RWPE2 (cell line): ENCODE data around the gene PDE11A.

Experiments
- ATAC-seq: fragments of 200-7000 bp; cut with Tn5 transposase; 3 replicates; pipeline ENCODE4 v1.9.1; 2021; ENCODE audit warnings: low read depth
- DNase-seq: peaks from one replicate; pipeline ENCODE4 v3.0.0-alpha.2; 2020; ENCODE audit warnings: low spot score
- H3K27ac ChIP-seq: fragments of 450-650 bp; 2 replicates; pipeline ENCODE4 v1.5.1; 2017; ENCODE audit warnings: mild to moderate bottlenecking; ENCODE audit not compliant: poor library complexity, severe bottlenecking
- H3K27me3 ChIP-seq: fragments of 250-450 bp; sonication (Bioruptor Pico); 2 replicates; pipeline ENCODE4 v1.5.1; 2021; ENCODE audit warnings: mild to moderate bottlenecking, moderate library complexity; ENCODE audit not compliant: insufficient read depth, poor library complexity, severe bottlenecking
- H3K36me3 ChIP-seq: fragments of 250-450 bp; sonication (Bioruptor Pico); 2 replicates; pipeline ENCODE4 v1.5.1; 2020; ENCODE audit warnings: low read depth, mild to moderate bottlenecking, moderate library complexity
- H3K4me1 ChIP-seq: fragments of 250-450 bp; sonication (Bioruptor Pico); 2 replicates; pipeline ENCODE4 v1.5.1; 2021; ENCODE audit warnings: mild to moderate bottlenecking, moderate library complexity; ENCODE audit not compliant: insufficient read depth, poor library complexity, severe bottlenecking
- H3K4me3 ChIP-seq: fragments of 250-450 bp; sonication (Bioruptor Pico); 2 replicates; pipeline ENCODE4 v1.5.1; 2021; ENCODE audit warnings: mild to moderate bottlenecking, moderate library complexity; ENCODE audit not compliant: severe bottlenecking
- H3K9me3 ChIP-seq: fragments of 250-450 bp; sonication (Bioruptor Pico); 2 replicates; pipeline ENCODE4 v1.5.1; 2021; ENCODE audit warnings: mild to moderate bottlenecking, moderate library complexity; ENCODE audit not compliant: severe bottlenecking
- TF ChIP-seq, protein P1 (sequence below): fragments of 450-650 bp; IDR thresholded peaks from one replicate; pipeline ENCODE4 v1.5.1; 2017; ENCODE audit warnings: mild to moderate bottlenecking, moderate library complexity; ENCODE audit not compliant: poor library complexity, severe bottlenecking

Gene PDE11A

DNA sequence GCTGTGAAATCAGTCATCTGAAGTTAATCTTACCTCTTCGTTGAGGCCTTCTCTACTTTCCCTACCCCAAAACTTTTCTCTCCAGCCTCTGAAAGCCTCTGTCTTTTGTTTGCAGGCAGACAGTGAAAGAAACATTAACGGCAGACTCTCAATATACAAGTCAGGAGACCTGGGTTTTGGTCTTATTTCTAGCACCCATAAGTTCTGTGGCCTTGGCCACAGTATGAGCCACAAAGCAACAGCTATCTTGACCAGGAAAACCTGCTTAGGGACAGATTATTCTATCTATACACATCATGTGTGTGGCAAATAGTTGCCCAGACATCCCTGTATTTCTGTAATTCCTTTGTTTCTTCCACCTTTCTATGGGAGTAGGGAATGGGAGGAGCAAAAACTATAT is 361.7 kb downstream of the PDE11A start:
- TF ChIP-seq, protein P1, sequence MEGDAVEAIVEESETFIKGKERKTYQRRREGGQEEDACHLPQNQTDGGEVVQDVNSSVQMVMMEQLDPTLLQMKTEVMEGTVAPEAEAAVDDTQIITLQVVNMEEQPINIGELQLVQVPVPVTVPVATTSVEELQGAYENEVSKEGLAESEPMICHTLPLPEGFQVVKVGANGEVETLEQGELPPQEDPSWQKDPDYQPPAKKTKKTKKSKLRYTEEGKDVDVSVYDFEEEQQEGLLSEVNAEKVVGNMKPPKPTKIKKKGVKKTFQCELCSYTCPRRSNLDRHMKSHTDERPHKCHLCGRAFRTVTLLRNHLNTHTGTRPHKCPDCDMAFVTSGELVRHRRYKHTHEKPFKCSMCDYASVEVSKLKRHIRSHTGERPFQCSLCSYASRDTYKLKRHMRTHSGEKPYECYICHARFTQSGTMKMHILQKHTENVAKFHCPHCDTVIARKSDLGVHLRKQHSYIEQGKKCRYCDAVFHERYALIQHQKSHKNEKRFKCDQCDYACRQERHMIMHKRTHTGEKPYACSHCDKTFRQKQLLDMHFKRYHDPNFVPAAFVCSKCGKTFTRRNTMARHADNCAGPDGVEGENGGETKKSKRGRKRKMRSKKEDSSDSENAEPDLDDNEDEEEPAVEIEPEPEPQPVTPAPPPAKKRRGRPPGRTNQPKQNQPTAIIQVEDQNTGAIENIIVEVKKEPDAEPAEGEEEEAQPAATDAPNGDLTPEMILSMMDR: no peak
- no peaks in the 10 kb centered on the region for H3K9me3 ChIP-seq
- no peak overlapping the region for H3K27ac ChIP-seq
- H3K36me3 ChIP-seq: no peaks in the 10 kb centered on the region
- ATAC-seq (no peak), DNase-seq (no peak)
- H3K4me1 ChIP-seq: no peaks in the 10 kb centered on the region
- no peak overlapping the region for H3K4me3 ChIP-seq
- H3K27me3 ChIP-seq: no peaks in the 10 kb centered on the region

DNA sequence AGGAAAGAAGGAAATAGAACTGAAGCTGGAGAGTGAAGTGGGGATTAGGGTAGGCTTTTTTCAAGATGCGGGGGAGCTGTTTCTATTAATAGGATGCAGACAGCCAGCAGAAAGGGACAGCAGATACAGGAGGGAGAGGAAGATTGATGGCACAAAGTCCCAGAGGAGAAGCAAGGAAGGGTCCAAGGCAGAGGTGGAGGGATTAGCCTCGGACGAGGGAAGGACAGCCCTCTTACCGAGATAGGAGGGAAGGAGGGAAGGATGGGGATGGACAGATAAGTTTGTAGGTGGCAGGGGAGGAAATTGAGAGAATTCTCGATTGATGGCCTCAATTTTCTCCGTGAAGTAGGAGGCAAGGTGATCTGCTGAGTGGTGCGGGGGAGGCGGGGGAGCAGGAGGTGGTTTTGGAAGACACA is 362.6 kb downstream of the PDE11A start:
- Histone ChIP-seq H3K9me3 (no peaks in the 10 kb centered on the region), H3K4me3 (no peak overlapping the region), H3K36me3 (no peaks in the 10 kb centered on the region), H3K4me1 (no peaks in the 10 kb centered on the region), H3K27ac (no peak overlapping the region), H3K27me3 (no peaks in the 10 kb centered on the region)
- DNase-seq: no peak
- TF ChIP-seq, protein P1: no peak
- no peak for ATAC-seq

DNA sequence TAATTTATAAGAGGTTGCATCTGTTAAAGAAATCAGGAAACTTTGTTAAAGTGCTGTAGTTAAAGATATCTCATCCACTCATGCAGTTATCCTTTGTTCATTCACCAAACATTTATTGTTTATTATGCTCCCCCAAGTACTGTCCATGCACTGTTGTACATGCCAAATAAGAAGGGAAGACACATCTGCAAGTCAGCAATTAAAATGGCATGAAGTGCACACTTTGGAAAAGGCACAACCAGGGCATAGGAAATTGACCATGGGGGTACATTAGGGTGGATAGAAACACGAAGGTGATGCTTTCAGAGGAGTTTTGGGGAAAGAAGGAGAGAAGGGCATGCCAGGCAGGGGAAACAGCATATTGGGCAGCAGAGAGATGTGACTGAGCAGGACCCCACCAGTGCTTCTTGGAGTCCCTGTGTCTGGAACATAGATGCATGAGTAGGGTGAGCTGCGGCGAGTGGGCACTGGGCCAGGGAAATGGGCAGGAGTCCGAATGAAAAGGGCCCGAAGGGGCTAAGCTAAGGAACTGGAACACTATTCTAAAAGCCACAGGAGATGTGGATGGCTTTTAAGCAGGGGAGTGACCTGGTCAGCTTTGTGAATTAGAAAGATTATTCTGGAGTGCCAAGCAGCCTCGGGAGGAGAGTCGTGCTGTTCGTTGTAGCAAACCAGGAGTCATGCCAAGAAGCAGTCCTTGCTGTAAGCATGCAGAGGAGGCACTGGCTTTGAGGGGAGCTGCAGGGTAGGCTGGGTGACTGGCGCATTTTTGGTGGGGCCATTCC is 363.7 kb downstream of the PDE11A start:
- no peak for ATAC-seq
- Histone ChIP-seq H3K4me3 (no peak overlapping the region), H3K27me3 (no peaks in the 10 kb centered on the region), H3K9me3 (no peaks in the 10 kb centered on the region), H3K27ac (no peak overlapping the region), H3K4me1 (no peaks in the 10 kb centered on the region), H3K36me3 (no peaks in the 10 kb centered on the region)
- TF ChIP-seq, protein P1: no peak
- no peak for DNase-seq

DNA sequence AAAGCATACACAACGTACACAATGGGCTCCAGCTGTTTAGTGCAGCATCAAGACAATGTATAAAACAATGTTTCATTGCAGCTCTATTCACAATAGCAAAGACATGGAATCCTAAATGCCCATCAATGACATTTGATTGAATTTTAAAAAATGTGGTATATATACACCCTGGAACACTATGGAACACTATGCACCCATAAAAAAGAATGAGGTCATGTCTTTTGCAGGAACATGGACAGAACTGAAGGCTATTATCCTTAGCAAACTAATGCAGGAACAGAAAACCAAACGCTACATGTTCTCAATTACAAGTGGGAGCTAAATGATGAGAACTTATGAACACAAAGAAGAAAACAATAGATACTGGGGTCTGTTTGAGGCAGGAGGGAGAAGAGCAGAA is 364.5 kb downstream of the PDE11A start:
- no peaks in the 10 kb centered on the region for H3K27me3 ChIP-seq
- TF ChIP-seq, protein P1: no peak
- no peaks in the 10 kb centered on the region for H3K9me3 ChIP-seq
- ATAC-seq: no peak
- H3K4me3 ChIP-seq: no peak overlapping the region
- H3K27ac ChIP-seq: no peak overlapping the region
- no peak for DNase-seq
- H3K4me1 ChIP-seq: no peaks in the 10 kb centered on the region
- no peaks in the 10 kb centered on the region for H3K36me3 ChIP-seq

DNA sequence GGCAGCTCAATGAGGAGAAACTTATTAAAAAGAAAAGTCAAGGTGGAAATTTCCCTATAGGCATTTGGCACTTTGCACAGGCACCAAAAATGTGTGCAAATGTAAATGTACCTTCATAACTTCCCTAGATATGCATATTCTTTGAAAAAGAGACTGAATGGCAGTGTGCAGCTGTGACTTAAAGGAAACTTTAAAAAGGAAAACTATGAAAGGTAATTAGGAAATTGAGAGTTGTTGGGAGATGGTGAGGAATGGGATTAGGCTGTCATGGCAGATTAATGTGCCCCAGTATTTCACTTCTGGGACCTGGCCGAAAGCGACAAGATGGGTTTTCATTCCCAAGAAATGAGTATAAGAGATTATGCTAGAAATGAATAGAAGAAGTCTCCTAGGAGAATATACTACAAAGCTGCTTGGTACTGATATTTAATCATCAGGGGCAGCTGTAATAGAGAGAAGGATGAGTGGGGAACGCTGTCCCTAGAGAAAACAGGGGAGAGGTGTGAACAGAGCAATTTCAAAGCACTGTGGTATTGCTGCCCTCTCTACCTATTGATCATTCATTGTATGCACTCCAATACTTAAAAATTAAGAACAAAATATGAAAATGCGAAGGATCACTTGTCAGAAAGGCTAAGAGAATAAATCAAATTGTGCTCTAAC is 366.9 kb downstream of the PDE11A start:
- DNase-seq: no peak
- no peak for ATAC-seq
- H3K4me3 ChIP-seq: no peak overlapping the region
- no peaks in the 10 kb centered on the region for H3K36me3 ChIP-seq
- no peaks in the 10 kb centered on the region for H3K27me3 ChIP-seq
- H3K27ac ChIP-seq: no peak overlapping the region
- TF ChIP-seq, protein P1: no peak
- no peaks in the 10 kb centered on the region for H3K4me1 ChIP-seq
- H3K9me3 ChIP-seq: no peaks in the 10 kb centered on the region
